WI38 (cell line): Measurements from ENCODE around the gene SHBG.
A peak's percentile ranks its signal among the peaks of the same experiment; 100 is the strongest.
"Not testable (repeated sequence)": the region's sequence is repeated elsewhere in the genome, so short reads cannot be mapped to it uniquely, and the experiment has no call there.

Experiments
- H3K4me3 ChIP-seq: 2 replicates; pipeline ENCODE4 v1.5.1; 2011; ENCODE audit warnings: low read depth, mild to moderate bottlenecking, control low read depth, low read length
- TF ChIP-seq, protein P1 (sequence below): IDR thresholded peaks from 2 replicates; pipeline ENCODE4 v1.5.1; 2012; ENCODE audit warnings: low read depth, mild to moderate bottlenecking, control low read depth, low read length

The SHBG gene

DNA sequence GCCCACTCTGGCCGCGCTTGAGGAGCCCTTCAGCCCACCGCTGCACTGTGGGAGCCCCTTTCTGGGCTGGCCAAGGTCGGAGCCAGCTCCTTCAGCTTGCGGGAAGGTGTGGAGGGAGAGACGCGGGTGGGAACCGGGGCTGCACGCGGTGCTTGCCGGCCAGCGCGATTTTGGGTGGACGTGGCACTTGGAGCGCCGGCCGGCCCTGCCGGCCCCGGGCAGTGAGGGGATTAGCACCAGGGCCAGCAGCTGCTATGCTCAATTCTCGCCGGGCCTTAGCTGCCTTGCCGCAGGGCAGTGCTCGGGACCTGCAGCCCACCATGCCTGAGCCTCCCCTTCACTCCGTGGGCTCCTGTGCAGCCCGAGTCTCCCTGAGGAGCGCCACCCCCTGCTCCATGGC is 10.8 kb downstream of the SHBG start:
- H3K4me3 ChIP-seq, result no peak overlapping the region
- TF ChIP-seq, protein P1, sequence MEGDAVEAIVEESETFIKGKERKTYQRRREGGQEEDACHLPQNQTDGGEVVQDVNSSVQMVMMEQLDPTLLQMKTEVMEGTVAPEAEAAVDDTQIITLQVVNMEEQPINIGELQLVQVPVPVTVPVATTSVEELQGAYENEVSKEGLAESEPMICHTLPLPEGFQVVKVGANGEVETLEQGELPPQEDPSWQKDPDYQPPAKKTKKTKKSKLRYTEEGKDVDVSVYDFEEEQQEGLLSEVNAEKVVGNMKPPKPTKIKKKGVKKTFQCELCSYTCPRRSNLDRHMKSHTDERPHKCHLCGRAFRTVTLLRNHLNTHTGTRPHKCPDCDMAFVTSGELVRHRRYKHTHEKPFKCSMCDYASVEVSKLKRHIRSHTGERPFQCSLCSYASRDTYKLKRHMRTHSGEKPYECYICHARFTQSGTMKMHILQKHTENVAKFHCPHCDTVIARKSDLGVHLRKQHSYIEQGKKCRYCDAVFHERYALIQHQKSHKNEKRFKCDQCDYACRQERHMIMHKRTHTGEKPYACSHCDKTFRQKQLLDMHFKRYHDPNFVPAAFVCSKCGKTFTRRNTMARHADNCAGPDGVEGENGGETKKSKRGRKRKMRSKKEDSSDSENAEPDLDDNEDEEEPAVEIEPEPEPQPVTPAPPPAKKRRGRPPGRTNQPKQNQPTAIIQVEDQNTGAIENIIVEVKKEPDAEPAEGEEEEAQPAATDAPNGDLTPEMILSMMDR, result no peak

DNA sequence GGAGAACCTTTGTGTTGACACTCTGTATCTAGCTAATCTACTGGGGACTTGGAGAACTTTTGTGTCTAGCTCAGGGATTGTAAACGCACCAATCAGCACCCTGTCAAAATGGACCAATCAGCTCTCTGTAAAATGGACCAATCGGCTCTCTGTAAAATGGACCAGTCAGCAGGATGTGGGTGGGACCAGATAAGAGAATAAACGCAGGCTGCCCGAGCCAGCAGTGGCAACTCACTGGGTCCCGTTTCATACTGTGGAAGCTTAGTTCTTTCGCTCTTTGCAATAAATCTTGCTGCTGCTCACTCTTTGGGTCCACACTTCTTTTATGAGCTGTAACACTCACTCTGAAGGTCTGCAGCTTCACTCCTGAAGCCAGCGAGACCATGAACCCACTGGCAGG is 11.7 kb downstream of the SHBG start:
- H3K4me3 ChIP-seq, result not testable (repeated sequence)

DNA sequence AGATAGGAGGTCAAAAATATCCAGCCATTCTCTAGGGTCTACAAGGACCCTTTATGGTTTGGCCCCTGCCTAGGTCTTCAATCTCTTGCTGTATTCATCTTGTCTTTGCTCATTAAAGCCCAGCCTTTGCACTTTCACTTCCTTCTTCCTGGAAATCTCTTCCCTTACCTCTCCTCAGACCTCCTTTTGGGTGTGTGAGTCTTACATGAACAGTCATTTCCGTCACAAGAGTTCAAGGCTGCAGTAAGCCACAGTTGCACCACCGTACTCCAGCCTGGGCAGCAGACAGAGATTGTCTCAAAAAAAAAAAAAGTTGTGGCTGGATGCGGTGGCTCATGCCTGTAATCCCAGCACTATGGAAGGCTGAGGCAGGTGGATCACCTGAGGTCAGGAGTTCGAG is 14.8 kb downstream of the SHBG start:
- TF ChIP-seq, protein P1, result no peak
- no peak overlapping the region for H3K4me3 ChIP-seq

DNA sequence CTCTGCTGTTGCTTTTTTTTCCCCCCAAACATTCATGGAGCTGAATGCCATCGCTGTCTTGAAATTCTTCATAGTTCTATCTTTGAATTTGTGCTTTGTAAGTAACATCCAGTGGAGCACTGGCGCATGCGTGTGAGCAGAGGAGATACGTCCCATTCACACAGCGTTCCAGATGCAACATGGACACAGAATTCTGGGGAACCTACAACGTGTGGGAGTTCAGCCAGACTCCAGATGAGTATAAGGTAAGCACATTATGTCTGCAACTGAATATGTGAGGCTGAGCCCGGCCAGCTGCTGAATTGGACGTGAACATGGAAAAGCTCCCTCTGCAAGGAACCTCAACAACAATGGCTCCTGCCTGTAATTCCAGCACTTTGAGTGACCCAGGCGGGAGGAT is 16.5 kb downstream of the SHBG start:
- H3K4me3 ChIP-seq, result no peak overlapping the region
- TF ChIP-seq, protein P1, result no peak

DNA sequence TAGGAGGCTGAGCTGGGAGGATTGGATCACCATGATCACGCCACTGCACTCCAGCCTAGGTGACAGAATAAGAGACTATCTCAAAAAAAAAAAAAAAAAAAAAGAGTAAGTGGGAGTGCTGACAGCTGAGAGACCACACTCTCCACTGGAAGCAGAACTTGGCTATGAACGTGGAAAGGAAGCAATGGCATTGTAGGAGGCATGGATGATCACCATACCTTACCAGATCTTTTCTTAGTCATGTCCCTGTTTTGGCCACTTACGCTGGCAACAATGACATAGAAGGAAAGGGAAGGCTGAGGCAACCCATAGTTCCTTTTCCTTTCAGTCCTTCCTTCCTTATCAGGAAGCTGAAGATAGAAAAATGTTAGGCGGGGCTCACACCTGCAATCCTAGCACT is 17.1 kb downstream of the SHBG start:
- H3K4me3 ChIP-seq, result no peak overlapping the region
- TF ChIP-seq, protein P1, result no peak

DNA sequence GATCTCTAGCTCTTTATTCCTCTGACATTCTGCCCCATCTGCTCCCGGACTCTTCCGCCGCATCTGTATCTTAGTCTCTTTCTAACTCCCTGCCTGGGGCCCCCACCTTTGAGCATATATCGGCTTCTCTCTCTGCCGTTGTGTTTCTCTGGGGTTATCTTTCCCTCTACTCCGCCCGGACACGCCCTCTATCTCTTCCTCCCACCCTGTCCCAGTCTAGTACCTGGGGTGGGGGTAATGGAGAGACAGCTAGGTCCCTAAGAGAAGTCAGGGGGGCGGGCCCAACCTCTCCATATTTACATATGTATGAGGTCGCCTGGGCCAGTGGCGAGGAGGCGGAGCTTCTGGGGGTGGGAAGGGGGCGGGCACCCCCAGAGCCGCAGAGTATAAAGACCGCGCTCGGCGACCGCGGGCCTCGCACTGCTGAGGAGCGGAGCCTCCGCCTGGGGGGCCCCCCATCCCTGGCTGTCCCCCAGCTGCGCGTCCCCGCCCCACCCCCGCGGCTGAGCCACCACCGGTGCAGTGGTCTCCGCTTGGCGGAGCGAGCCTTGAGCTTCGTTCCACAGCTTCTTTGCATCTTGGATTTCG is 20.7 kb downstream of the SHBG start, which contains the start of gene ATP1B2:
TSS of gene ATP1B2 (plus strand) at position 418 of the 588 bp plus-strand sequence. CDS start 593 bp downstream, outside the sequence.
- H3K4me3 ChIP-seq, result 0 out of 2 replicates have a peak within 1 kb of the TSS, but pooled peaks have one; percentile 20
- TF ChIP-seq, protein P1, result no peak

DNA sequence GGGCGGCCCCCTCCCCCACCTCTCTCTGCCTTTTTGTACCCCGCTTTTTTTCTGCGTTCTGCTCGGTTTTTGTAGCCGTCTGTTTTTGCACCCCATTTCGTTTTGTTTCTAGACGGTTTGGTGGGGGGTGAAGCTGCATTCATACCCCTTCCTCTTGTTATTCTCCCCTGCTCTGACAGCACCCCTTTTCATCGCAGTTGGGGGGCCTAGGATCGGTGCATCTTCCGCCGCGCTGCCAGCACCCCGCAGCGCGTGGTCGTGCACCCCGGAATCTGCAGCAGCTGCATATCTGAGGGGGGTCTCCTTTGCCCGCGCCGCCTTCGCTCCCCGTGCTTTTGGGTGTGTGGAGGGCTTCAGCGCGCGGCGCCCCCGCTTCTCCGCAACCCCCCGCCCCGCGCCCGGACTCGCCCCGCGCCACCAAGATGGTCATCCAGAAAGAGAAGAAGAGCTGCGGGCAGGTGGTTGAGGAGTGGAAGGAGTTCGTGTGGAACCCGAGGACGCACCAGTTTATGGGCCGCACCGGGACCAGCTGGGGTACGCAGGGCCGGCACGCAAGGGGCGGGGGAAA is 21.2 kb downstream of the SHBG start:
- H3K4me3 ChIP-seq, result 0 out of 2 replicates have a peak overlapping the region, but pooled peaks have one; percentile 20
- TF ChIP-seq, protein P1, result no peak
